H1 (cell line): Measurements from ENCODE around the gene RGL2. TPM values are rescaled to one million over a fixed set of nuclear protein-coding genes. Genes with fewer than 3 reads are reported as not detected.

Experiments
- ASH2L ChIP-seq: fragments of 200-600, 300-600 bp; sonication (generic); IDR thresholded peaks from one replicate; pipeline ENCODE4 v1.7.1; 2017; ENCODE audit warnings: low read length
- CBX5 ChIP-seq: fragments of 300-800, 300-1000 bp; sonication (generic); IDR thresholded peaks from 2 replicates; pipeline ENCODE4 v1.7.1; 2016; ENCODE audit warnings: antibody characterized with exemption, low read length, low read depth
- CTBP2 ChIP-seq: IDR thresholded peaks from 2 replicates; pipeline ENCODE4 v1.7.0; 2011; ENCODE audit warnings: borderline replicate concordance, mild to moderate bottlenecking, moderate library complexity, mixed read lengths, low read length; ENCODE audit not compliant: insufficient read depth, insufficient read length
- E2F6 ChIP-seq: IDR thresholded peaks from 2 replicates; pipeline ENCODE4 v1.6.1; 2012; ENCODE audit warnings: inconsistent platforms
- EGR1 ChIP-seq: IDR thresholded peaks from 2 replicates; pipeline ENCODE4 v1.6.1; 2011; ENCODE audit warnings: low read depth, low read length, borderline replicate concordance
- GABPA ChIP-seq: IDR thresholded peaks from 2 replicates; pipeline ENCODE4 v1.6.1; 2011; ENCODE audit warnings: mild to moderate bottlenecking, low read length, moderate library complexity, borderline replicate concordance; ENCODE audit not compliant: insufficient read depth
- KDM4A ChIP-seq: IDR thresholded peaks from one replicate; pipeline ENCODE4 v1.7.1; 2012; ENCODE audit warnings: low read depth, mild to moderate bottlenecking, moderate library complexity, low read length, inconsistent platforms; ENCODE audit not compliant: severe bottlenecking
- NRF1 ChIP-seq: IDR thresholded peaks from 2 replicates; pipeline ENCODE4 v1.6.1; 2011; ENCODE audit warnings: mild to moderate bottlenecking, low read depth, low read length, improper control_type of control experiment
- POLR2AphosphoS5 ChIP-seq: IDR thresholded peaks from 2 replicates; pipeline ENCODE4 v1.6.1; 2011; ENCODE audit warnings: low read depth, low read length
- POU5F1 ChIP-seq: IDR thresholded peaks from 2 replicates; pipeline ENCODE4 v1.6.1; 2011; ENCODE audit warnings: low read depth, mild to moderate bottlenecking, low read length, moderate library complexity
- RBBP5 ChIP-seq: IDR thresholded peaks from 2 replicates; pipeline ENCODE4 v1.7.1; 2012; ENCODE audit warnings: low read depth, mild to moderate bottlenecking, inconsistent platforms, low read length, moderate library complexity, borderline replicate concordance
- SAP30 ChIP-seq: fragments of 300-600 bp; sonication (generic); IDR thresholded peaks from 2 replicates; pipeline ENCODE4 v1.7.1; 2012; ENCODE audit warnings: low read length, moderate library complexity, mild to moderate bottlenecking, inconsistent platforms; ENCODE audit not compliant: insufficient read depth, insufficient replicate concordance
- SIN3A ChIP-seq, 2 experiments: IDR thresholded peaks in 1 of 2; conservative IDR thresholded peaks in 1 of 2; 2 replicates each; pipeline ENCODE4 v1.6.1; 2011 to 2012; ENCODE audit warnings: low read length in 2 of 2, improper control_type of control experiment in 1 of 2, low read depth in 1 of 2, mild to moderate bottlenecking in 1 of 2
- SIRT6 ChIP-seq: IDR thresholded peaks from one replicate; pipeline ENCODE4 v1.7.1; 2012; ENCODE audit warnings: low read length, inconsistent platforms
- SP2 ChIP-seq: IDR thresholded peaks from 2 replicates; pipeline ENCODE4 v1.6.1; 2012; ENCODE audit warnings: mild to moderate bottlenecking, low read length, inconsistent platforms
- SP4 ChIP-seq: IDR thresholded peaks from 2 replicates; pipeline ENCODE4 v1.6.1; 2012; ENCODE audit warnings: low read length, inconsistent platforms
- TAF1 ChIP-seq: IDR thresholded peaks from 2 replicates; pipeline ENCODE4 v1.6.1; 2011; ENCODE audit warnings: mild to moderate bottlenecking, low read depth, low read length
- TCF12 ChIP-seq: IDR thresholded peaks from 2 replicates; pipeline ENCODE4 v1.6.1; 2011; ENCODE audit warnings: low read depth, mild to moderate bottlenecking, low read length
- polyA plus RNA-seq, 7 experiments: library from polyadenylated mRNA; depleted of rRNA in 3 of 7; stranded (reverse) in 5 of 7; unstranded in 2 of 7; fragments of >200 nt in 5 of 7; fragments of 200-250 nt in 2 of 7; gene quantifications; 1 replicate in 5 of 7; 2 replicates in 1 of 7; 4 replicates in 1 of 7; pipeline versions ENCODE4 v1.2.1 to v1.2.3, GENCODE V29; 2011 to 2013; ENCODE audit warnings: missing spikeins in 2 of 7, mixed read lengths in 2 of 7
- total RNA-seq: library from RNA; stranded (reverse); fragmentation: NEBNext Ultra II Directional; extraction: Animal tissue kit (Norgen Biotek cat#: 25700); gene quantifications from 2 replicates; pipeline ENCODE4 v1.2.1, GENCODE V29; 2021
- TF ChIP-seq, protein P1 (sequence below), 3 experiments: IDR thresholded peaks; 1 replicate in 2 of 3; 2 replicates in 1 of 3; pipeline versions ENCODE4 v1.5.1 to v1.6.1; 2011; ENCODE audit warnings: low read length in 3 of 3, mild to moderate bottlenecking in 3 of 3, inconsistent platforms in 2 of 3, low read depth in 1 of 3, moderate library complexity in 1 of 3; ENCODE audit not compliant: insufficient read depth in 1 of 3; ENCODE audit errors: control extremely low read depth in 1 of 3
- TF ChIP-seq, protein P2 (sequence below): IDR thresholded peaks from 2 replicates; pipeline ENCODE4 v1.6.1; 2011; ENCODE audit warnings: low read length, improper control_type of control experiment

The RGL2 gene
- total and polyA plus RNA-seq, 2 of the 8 experiments (the other 6 are each of a cell fraction or from before 2014, with no cell fraction given): 58.1 to 80.3 TPM

DNA sequence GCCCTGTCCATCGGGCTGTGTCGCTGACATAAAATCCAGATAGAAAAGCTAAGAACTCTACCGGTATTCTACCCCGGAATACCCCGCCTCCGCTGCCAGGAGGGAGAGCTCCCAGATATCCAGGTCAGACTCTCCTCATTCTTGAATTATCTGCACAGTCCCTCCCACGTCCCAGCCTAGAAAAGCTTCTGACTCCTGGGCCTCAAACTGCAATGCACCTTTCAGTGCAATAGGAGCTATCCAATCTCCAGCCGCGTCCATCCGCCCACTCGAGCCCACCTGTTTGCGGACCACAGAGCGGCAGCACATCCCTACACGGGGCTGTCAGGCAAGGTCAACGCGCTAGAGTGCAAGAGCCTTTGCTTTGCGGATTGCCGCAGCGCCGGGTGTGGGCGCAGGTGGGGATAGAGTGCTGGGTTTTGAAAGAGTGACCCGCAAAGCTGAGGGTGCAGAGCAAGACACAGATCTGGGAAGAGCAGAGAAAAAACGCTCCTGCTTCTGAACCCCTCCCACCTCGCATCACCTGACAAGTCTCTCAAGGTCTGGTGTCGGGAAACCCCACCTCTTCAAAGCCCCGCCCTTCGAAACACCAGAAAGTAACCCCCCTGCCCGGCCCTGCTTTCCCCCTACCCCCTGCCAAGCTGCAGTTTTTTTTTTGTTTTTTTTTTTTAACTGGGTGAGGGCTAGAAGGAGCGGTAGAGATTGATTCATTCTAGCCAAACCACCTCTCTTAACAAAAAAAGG, 13.8 kb upstream of the RGL2 start (continued):
- TF ChIP-seq E2F6 (no peak), CTBP2 (no peak), SAP30 (peak; percentile 65), CBX5 (no peak), NRF1 (no peak), SIRT6 (no peak), SP4 (0 out of 2 replicates have a peak, but pooled peaks have one; percentile 81), POLR2AphosphoS5 (no peak), GABPA (no peak), KDM4A (no peak), RBBP5 (no peak), ASH2L (no peak), TAF1 (peak; percentile 54; the same call in 1 of the 2 replicates), SP2 (no peak), EGR1 (no peak), SIN3A (conservative IDR thresholded peaks at IDR 0.05 in 1 of 2, IDR thresholded peaks at IDR 0.05 in 1 of 2; ENCODE audit: low read depth in 1 of 2, low read length in 2 of 2) (peak; percentile 9 to 70; a peak in 2 of 4 replicates), POU5F1 (no peak), TCF12 (no peak)
- TF ChIP-seq, protein P1, sequence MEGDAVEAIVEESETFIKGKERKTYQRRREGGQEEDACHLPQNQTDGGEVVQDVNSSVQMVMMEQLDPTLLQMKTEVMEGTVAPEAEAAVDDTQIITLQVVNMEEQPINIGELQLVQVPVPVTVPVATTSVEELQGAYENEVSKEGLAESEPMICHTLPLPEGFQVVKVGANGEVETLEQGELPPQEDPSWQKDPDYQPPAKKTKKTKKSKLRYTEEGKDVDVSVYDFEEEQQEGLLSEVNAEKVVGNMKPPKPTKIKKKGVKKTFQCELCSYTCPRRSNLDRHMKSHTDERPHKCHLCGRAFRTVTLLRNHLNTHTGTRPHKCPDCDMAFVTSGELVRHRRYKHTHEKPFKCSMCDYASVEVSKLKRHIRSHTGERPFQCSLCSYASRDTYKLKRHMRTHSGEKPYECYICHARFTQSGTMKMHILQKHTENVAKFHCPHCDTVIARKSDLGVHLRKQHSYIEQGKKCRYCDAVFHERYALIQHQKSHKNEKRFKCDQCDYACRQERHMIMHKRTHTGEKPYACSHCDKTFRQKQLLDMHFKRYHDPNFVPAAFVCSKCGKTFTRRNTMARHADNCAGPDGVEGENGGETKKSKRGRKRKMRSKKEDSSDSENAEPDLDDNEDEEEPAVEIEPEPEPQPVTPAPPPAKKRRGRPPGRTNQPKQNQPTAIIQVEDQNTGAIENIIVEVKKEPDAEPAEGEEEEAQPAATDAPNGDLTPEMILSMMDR (IDR thresholded peaks at IDR 0.05; ENCODE audit: control extremely low read depth in 1 of 3, insufficient read depth in 1 of 3, low read depth in 1 of 3, low read length in 3 of 3): peak in 1 of 3 experiments; percentile 11; a peak in 1 of 4 replicates
- TF ChIP-seq, protein P2, sequence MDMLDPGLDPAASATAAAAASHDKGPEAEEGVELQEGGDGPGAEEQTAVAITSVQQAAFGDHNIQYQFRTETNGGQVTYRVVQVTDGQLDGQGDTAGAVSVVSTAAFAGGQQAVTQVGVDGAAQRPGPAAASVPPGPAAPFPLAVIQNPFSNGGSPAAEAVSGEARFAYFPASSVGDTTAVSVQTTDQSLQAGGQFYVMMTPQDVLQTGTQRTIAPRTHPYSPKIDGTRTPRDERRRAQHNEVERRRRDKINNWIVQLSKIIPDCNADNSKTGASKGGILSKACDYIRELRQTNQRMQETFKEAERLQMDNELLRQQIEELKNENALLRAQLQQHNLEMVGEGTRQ: peak; percentile 72
